Jurkat, Clone E6-1 (cell line): ENCODE measurements around the gene SRC.

Experiments
- DNase-seq: peaks from one replicate; pipeline ENCODE4 v3.0.0-alpha.2; 2011; ENCODE audit warnings: low read depth, low spot score
- H3K4me3 ChIP-seq: 2 replicates; pipeline ENCODE4 v1.5.1; 2011; ENCODE audit warnings: mild to moderate bottlenecking, low read length, control low read depth, moderate library complexity

SRC gene

DNA sequence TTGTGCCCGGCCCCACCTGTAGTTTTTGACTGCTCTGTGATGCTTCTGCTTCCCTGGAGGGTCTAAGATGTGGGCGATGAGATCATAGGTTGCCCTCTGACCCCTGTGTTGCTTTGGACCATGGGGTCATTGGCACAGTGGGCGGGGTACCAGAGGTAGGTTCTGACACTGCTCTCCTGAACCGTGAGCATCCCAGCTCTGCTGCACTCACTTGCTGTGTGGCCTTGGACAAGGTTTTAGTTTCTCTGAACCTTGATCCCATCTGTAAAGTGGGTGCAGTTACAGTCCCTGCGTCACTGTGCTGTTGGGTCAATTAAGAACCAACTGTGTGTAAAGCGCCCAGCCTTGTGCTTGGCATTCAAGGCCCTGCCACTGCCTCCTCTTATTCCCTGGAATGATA is 30.9 kb downstream of the SRC start:
- DNase-seq = no peak
- no peak overlapping the region for H3K4me3 ChIP-seq

GRCh38 chr20:37377346-37378081 is 31.6 kb downstream of the SRC start:
- H3K4me3 ChIP-seq = no peak overlapping the region
- no peak for DNase-seq

GRCh38 chr20:37378420-37378784 is 32.5 kb downstream of the SRC start:
- H3K4me3 ChIP-seq = no peak overlapping the region

GRCh38 chr20:37378785-37379598 is 33.1 kb downstream of the SRC start:
- DNase-seq = no peak
- no peak overlapping the region for H3K4me3 ChIP-seq

More at GRCh38 chr20:37378420-37378784, 32.5 kb downstream of the SRC start:
- DNase-seq = no peak

DNA sequence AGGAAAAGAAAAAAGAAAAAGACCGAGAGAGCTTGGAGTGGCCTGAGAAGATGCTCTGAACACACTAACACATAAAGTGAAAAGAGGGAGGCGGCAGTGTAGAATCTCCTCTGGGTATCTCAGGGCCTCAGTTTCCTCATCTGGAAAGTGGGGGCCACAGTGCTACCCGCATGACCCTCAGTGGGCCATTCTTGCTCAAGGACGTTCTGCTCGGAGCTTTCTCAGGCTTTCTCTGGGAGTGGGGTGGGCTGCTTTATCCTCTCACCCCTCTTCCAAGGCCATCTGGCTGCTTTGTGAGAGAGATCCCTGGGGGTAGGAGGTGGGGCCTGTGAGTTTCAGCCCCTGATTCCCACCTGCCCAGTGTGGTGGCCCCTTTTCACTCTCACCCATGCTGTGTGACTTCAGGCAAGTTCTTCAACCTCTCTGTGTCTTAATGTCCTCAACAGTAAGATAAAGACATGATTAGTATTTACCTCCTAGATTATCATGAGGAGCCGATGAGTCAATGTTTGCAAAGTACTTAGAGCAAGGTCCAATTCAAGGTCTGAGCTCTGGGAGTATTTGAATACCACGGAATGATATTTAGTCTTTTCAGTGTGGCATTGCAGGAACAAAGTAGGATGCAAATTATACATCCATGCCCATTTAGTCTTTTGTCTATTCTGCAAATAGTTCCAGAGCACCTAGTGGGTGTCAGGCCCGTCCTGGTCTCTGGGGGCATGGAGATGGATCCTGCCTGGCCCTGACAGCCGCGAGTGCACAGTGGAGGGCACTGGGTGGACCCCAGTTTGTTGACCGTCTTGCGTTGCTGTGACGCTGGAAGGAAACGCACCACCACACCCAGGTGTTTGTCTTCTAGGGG is 34.3 kb downstream of the SRC start:
- H3K4me3 ChIP-seq = no peak overlapping the region

DNA sequence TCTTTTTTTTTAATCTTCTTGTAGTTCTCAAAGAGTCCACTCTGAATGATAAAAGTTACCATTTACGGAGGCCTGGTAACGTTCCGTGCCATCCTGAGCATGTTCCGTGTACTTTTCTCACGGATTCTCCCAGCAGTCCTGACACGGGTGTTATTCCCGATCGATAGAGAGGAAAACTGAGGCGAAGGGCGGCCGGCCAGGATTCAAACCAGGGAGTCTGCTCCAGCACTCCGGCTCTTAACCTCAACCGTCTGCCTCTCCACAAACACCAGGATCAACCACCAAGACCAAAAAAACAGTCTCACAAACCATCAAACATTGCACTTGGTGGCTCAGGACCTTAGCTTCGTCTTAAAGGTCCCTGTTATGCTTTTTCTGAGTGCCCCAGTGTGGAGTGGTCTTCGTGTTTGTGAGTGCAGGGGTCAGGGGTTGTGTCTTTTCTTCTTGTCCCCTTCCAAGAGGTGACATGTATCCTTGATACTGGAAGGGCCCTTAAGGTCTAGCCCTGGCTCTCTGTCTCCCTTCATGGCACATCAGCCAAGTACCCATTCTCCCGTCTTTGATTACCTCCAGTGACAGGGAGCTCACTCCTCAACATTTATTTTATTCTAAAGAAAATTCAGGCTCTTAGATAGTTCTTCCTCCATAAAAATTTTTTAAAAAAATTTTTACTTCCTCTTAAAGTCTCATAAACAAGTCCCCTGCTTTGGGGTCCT is 35.1 kb downstream of the SRC start:
- H3K4me3 ChIP-seq = no peak overlapping the region
- DNase-seq = no peak

More for the DNA sequence above, 34.3 kb downstream of the SRC start:
- no peak for DNase-seq

DNA sequence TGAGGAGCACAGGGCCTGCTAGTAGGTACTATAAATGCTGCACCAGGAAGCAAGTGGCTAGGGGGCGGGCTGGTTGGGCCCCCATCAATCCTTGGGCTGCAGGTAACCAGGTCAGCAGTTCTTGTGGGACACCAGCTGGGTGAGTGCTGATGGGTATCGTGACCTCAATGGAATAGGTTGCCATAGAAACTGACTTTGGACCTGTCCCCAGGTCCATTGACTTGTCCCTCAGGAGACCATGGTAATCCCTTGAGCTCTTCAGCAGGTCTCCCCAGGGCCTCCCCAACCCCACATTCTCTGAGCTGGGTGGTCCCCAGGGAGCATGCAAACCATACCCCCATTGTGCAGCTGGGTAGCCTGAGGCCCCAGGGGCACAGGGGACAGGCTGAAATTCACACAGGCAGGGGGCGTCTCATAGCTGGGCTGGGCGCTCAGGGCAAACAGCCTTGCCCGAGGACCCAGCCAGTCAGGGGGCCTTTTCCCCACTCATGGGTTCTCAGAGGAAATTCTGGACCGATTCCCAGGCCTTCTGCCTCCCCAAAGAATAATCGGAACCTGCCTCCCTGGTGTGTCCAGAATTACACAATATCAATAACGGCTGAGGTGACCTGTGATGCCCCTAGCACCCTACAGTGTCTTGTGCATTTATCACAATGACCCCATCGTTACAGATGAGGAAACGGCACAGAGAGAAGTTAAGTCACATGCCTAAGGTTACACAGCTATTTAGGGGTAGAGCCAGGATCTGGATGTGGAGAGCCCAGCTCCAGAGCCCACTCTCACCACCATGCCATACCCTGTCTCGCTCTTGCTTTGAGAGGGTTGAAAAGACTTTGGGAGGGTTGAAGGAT is 35.9 kb downstream of the SRC start:
- H3K4me3 ChIP-seq = no peak overlapping the region
- DNase-seq = no peak

DNA sequence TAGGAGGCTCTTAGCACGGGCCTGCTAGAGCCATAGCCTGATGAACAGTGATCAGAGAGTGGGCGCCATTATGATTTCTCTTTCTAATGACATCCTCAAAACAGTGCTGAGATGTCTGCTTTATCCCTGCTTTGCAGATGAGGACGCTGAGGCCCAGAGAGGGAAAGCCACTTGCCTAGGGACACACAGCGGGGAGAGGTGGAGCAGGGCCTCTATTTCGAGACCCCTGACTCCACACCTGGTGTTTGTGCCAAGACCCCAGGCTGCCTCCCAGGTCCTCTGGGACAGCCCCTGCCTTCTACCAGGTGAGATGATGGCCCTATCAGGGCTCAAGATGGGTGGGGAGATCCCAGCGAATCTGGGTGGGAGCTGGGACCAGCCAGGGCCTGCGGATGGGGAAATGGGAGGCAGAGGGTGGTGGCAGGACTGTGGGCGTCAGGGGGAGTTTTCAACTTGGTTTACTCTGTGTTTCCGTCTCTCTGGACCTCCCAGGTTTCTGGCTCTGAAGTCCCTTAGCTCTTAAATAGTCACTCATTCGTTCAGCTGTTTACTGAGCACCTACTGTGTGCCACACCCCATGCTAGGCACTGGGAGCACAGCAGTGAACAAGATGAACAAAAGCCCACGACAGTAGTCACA is 36.7 kb downstream of the SRC start:
- H3K4me3 ChIP-seq = no peak overlapping the region
- DNase-seq = no peak

- no peak for DNase-seq
Observed at GRCh38 chr20:37383229-37383989, 37.5 kb downstream of the SRC start.

GRCh38 chr20:37384683-37385174 is 38.8 kb downstream of the SRC start:
- DNase-seq = no peak
- no peak overlapping the region for H3K4me3 ChIP-seq

More at GRCh38 chr20:37383229-37383989, 37.5 kb downstream of the SRC start:
- H3K4me3 ChIP-seq = no peak overlapping the region

- no peak for DNase-seq
- no peak overlapping the region for H3K4me3 ChIP-seq
Observed at GRCh38 chr20:37385176-37385575, 39.2 kb downstream of the SRC start.

GRCh38 chr20:37385659-37386504 is 39.9 kb downstream of the SRC start:
- DNase-seq = no peak
- no peak overlapping the region for H3K4me3 ChIP-seq

DNA sequence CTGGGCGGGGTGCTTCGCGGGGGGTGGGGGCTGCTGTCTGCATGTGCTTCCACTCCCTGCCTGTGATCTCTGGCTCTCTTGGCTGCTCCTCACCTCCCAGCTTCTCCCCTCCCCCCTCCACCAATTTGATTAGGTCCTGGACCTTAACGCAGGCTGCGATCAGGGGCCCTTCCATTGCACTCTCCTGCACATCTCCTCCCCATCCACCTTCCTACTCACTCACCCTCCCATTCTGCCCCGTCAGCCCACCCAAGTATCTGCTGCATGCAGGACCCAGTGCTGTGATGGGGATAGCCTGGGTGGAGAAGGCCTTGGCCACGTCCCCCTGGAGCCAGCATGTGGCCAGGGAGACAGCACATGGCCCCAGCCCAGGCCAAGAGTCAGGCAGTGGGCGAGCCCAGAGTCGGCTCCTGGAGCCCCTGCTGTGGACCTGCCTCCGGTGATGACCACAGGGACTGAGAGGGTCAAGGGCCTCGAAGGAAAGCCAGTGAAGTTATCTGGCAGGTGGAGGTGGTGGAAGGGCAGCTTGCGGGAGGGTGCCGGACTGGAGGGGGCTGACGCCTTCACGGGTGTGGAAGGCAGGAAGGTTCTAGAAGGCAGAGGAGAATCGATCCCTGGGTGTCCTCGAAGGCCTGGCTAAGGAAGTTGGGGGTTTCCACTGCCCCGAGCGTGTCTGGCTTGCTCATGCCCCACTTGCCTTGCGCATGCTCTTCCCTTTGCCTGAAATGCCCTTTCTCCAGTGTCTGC is 40.7 kb downstream of the SRC start:
- no peak for DNase-seq
- H3K4me3 ChIP-seq = no peak overlapping the region

DNA sequence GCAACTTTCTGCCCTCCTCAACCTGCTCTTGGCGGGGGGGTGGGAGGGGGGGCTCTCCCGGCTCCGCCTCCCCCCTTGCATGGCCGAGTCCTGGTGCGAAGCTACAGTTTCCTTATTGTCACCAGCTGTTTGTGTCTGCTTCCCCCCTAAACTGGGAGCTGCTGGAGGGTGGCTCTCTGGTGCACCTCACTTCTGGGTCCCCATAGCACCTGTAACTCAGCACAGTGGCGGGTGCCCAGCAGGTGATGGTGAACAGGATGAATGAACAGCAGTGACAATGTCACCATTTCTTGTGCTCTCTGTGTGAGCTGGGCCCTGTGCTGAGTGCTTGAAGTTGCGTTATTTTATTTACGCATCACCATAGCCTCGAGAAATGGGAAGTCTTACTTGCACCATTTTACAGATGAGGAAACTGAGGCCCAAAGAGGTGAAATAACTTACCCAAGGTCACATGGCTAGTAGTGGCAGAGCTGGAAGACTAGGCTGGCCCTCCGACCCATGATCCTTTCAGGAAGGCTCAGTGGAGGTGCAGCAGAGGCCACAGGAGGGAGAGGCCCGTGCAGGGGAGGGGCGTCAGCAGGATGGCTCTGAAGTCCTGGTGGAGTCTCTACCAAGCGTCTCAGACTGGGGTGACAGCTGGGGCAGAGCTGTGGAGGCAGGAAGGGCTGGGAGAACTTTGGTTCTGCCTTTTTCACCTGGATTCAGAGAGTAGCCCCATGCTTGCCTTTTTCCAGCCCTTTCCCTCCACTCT is 41.8 kb downstream of the SRC start:
- no peak overlapping the region for H3K4me3 ChIP-seq
- DNase-seq = no peak

- no peak overlapping the region for H3K4me3 ChIP-seq
- no peak for DNase-seq
Observed at GRCh38 chr20:37388831-37389230, 42.9 kb downstream of the SRC start.
